HG02973 (cell line): ENCODE results near the gene PAGE2B.
"Not testable (repeated sequence)": the region's sequence is repeated elsewhere in the genome, so short reads cannot be mapped to it uniquely, and the experiment has no call there.

ENCODE experiments used
- ATAC-seq: cut with Tn5 transposase; IDR thresholded peaks from one replicate; pipeline ENCODE4 v1.9.1; 2021; ENCODE audit warnings: moderate library complexity; ENCODE audit not compliant: unreplicated experiment

PAGE2B gene

GRCh38 chrX:55074851-55075467 is at the start of gene PAGE2B:
TSS of gene PAGE2B (plus strand) at chrX:55075030. CDS start at chrX:55076042, 1,012 bp downstream.
- ATAC-seq: no peak

GRCh38 chrX:55026143-55026542 is 48.7 kb upstream of the PAGE2B start:
- ATAC-seq: no peak

- ATAC-seq: no peak
Measured at GRCh38 chrX:55026840-55027239, 48.0 kb upstream of the PAGE2B start.

- no peak for ATAC-seq
Measured at GRCh38 chrX:55028040-55028439, 46.8 kb upstream of the PAGE2B start.

GRCh38 chrX:55028611-55029010 is 46.2 kb upstream of the PAGE2B start:
- ATAC-seq: no peak

- ATAC-seq: no peak
Measured at GRCh38 chrX:55029291-55029690, 45.5 kb upstream of the PAGE2B start.

GRCh38 chrX:55030271-55031205 is 44.3 kb upstream of the PAGE2B start, which contains the start of gene ALAS2:
TSS of gene ALAS2 (minus strand) at chrX:55030977. CDS start at chrX:55026000, 4,977 bp downstream.
- no peak for ATAC-seq

GRCh38 chrX:55033429-55033828 is 41.4 kb upstream of the PAGE2B start:
- ATAC-seq: no peak

GRCh38 chrX:55039471-55039870 is 35.4 kb upstream of the PAGE2B start:
- no peak for ATAC-seq

- no peak for ATAC-seq
Measured at GRCh38 chrX:55041514-55041913, 33.3 kb upstream of the PAGE2B start.

GRCh38 chrX:55050599-55050998 is 24.2 kb upstream of the PAGE2B start:
- not testable (repeated sequence) for ATAC-seq

GRCh38 chrX:55056820-55057674 is 17.8 kb upstream of the PAGE2B start:
- ATAC-seq: no peak

- ATAC-seq: no peak
Measured at GRCh38 chrX:55057675-55058249, 17.1 kb upstream of the PAGE2B start.

- ATAC-seq: not testable (repeated sequence)
Measured at GRCh38 chrX:55067180-55067579, 7.7 kb upstream of the PAGE2B start.

GRCh38 chrX:55072286-55072685 is 2.5 kb upstream of the PAGE2B start:
- ATAC-seq: no peak

- ATAC-seq: no peak
Measured at GRCh38 chrX:55088795-55089489, 14.1 kb downstream of the PAGE2B start, which contains the start of gene PAGE2. TSS of gene PAGE2 (plus strand) at chrX:55089018. CDS start at chrX:55090021, 1,003 bp downstream.

- no peak for ATAC-seq
Measured at GRCh38 chrX:55098691-55099090, 23.9 kb downstream of the PAGE2B start.

- ATAC-seq: no peak
Measured at GRCh38 chrX:55099162-55099561, 24.3 kb downstream of the PAGE2B start.

- no peak for ATAC-seq
Measured at GRCh38 chrX:55102754-55103153, 27.9 kb downstream of the PAGE2B start.

GRCh38 chrX:55107262-55107661 is 32.4 kb downstream of the PAGE2B start:
- ATAC-seq: no peak
